Measurements from ENCODE around the gene LILRB2. TPM values are rescaled to one million over a fixed set of nuclear protein-coding genes. Genes with fewer than 3 reads are reported as not detected.

LILRB2 gene
- total RNA-seq, 1 experiment from 2014 or later = not detected

DNA sequence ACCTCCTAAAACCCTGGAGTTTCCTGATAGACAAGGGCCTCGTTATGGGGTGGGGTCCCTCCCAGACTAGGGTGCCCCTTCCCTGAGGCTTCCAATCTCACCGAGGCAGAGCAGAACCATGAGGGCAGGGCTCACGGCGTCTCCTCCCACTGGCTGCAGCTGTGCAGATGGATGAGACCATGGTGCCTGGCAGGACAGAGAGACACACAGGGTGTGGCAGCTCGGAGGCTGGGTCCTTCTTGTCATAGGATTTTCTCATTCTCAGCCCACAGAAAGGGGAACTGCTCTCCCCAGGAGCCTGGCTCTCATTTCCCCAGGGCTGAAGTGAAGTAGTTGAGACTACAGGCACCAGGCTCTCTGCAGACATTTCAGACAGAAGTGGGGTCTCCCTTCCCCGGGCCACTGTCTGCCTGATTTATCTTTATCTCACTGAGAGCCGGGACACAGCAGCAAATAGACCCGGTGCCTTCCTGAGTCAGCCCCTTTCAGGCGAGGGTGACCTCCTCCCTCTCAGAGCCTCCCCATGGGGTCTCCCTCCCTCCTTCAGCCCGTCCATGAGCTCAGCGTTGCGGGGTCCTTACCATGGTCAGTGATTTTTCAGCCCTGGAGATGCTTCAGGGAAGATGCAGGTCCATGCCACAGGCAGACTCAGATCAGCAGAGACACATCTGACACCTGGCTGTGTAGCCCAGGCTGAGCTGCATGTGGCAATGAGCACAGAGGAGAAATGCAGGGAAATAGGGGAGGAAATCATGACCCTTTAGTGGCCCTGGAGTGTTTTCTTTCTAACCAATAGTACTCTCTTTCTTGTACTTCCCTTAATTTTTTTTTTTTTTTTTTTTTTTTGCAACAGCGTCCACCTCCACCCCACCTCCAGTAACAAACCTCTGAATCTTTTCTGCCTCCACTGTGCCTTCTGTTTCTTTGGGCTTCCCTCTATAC, 31.8 kb upstream of the LILRB2 start, which contains the start of gene LILRA5:
LILRA5 (minus strand) TSS at position 731 of the 942 bp plus-strand sequence; CDS start at position 584, 147 bp downstream.
- H3K4me3 Mint-ChIP-seq = no peak within 1 kb of the TSS; a peak in 1 of 5 replicates

More for the DNA sequence above, 31.8 kb upstream of the LILRB2 start, which contains the start of gene LILRA5:
- Histone ChIP-seq H2BK15ac (ENCODE audit: low read depth, low read length) (no peak within 1 kb of the TSS), H3K23me2 (ENCODE audit: insufficient read length, low read depth, low read length, poor library complexity, severe bottlenecking) (no peaks in the 10 kb centered on the region), H3K14ac (ENCODE audit: insufficient read depth, low read length) (no peak within 1 kb of the TSS), H3K18ac (ENCODE audit: insufficient read length, low read depth, low read length) (no peak within 1 kb of the TSS), H3K9ac (ENCODE audit: extremely low read depth, insufficient read length, low read length) (no peak within 1 kb of the TSS), H2AFZ (ENCODE audit: low read length) (no peak within 1 kb of the TSS), H3K56ac (ENCODE audit: insufficient read length, low read depth, low read length) (no peak within 1 kb of the TSS), H3K27ac (ENCODE audit: insufficient read length, low read depth, low read length) (no peak within 1 kb of the TSS), H3K27me3 (ENCODE audit: insufficient read depth, low read length) (no peaks in the 10 kb centered on the region), H4K91ac (ENCODE audit: insufficient read length, low read depth, low read length) (no peak within 1 kb of the TSS), H2BK5ac (ENCODE audit: insufficient read length, low read length) (no peak within 1 kb of the TSS), H2BK12ac (ENCODE audit: insufficient read length, low read depth, low read length) (no peak within 1 kb of the TSS), H3K4ac (ENCODE audit: low read depth, low read length) (no peak within 1 kb of the TSS), H3K23ac (ENCODE audit: insufficient read length, low read depth, low read length) (no peak within 1 kb of the TSS), H4K8ac (replicated peaks; ENCODE audit: insufficient read length, low read depth, low read length) (no peak within 1 kb of the TSS), H3K79me1 (ENCODE audit: insufficient read depth, low read depth, low read length, poor library complexity, severe bottlenecking) (no peaks in the 10 kb centered on the region), H3K4me2 (ENCODE audit: insufficient read depth, insufficient read length, low read length) (no peak within 1 kb of the TSS), H4K5ac (ENCODE audit: insufficient read length, low read depth, low read length) (no peak within 1 kb of the TSS), H3K4me1 (ENCODE audit: insufficient read depth, low read length) (no peaks in the 10 kb centered on the region), H2BK120ac (ENCODE audit: low read depth, low read length, poor library complexity, severe bottlenecking) (no peak within 1 kb of the TSS), H3T11ph (ENCODE audit: low read length) (no peak within 1 kb of the TSS), H3K9me3 (ENCODE audit: control insufficient read depth, low read depth, low read length) (no peaks in the 10 kb centered on the region), H2BK20ac (ENCODE audit: low read depth, low read length, poor library complexity, severe bottlenecking) (no peak within 1 kb of the TSS), H4K20me1 (ENCODE audit: control insufficient read depth, insufficient read depth, insufficient read length) (no peaks in the 10 kb centered on the region), H3K79me2 (ENCODE audit: insufficient read depth, low read length) (no peaks in the 10 kb centered on the region), H2AK5ac (ENCODE audit: insufficient read length, low read length) (no peak within 1 kb of the TSS)
- H3K9me3 Mint-ChIP-seq = peaks cover 7 to 71% of the 10 kb centered on the region in 2 experiments; a peak in 4 of 5 replicates
- no CpG with 5 or more reads among the region's 13 CpGs for WGBS (ENCODE audit: extremely low coverage, insufficient read length, low lambda C conversion rate)
- DNase-seq = no peak
- no peak for TF ChIP-seq CTCF (conservative IDR thresholded peaks at IDR 0.05)
- H3K36me3 Mint-ChIP-seq (ENCODE audit: insufficient read depth in 1 of 3, low read depth in 3 of 3) = no peaks in the 10 kb centered on the region
- H3K4me1 Mint-ChIP-seq = no peaks in the 10 kb centered on the region
- H3K27ac Mint-ChIP-seq = no peak within 1 kb of the TSS
- peaks cover 27% of the 10 kb centered on the region for H3K27me3 Mint-ChIP-seq (ENCODE audit: low read depth)
